Thoracic aorta (tissue), 2 donors: ENCODE results near the gene EPM2A. TPM values are rescaled to one million over a fixed set of nuclear protein-coding genes. Genes with fewer than 3 reads are reported as not detected.
A peak's percentile ranks its signal among the peaks of the same experiment; 100 is the strongest.

Source experiments
- ATAC-seq: fragments of 150-250 bp; one replicate; pipeline ENCODE4 v1.8.0; 2017; ENCODE audit warnings: low read depth; ENCODE audit not compliant: insufficient number of reproducible peaks, low FRiP score
- DNase-seq: peaks from one replicate; pipeline ENCODE4 v3.0.0-alpha.2; 2020; ENCODE audit warnings: low spot score
- H3K27ac ChIP-seq, 2 donors: fragments of 200-600 bp; sonication (generic); 1 replicate in 1 of 2; 2 replicates in 1 of 2; pipeline ENCODE4 v1.5.1; 2016; ENCODE audit warnings: mild to moderate bottlenecking in 2 of 2, moderate library complexity in 2 of 2
- H3K27me3 ChIP-seq: fragments of 200-600 bp; sonication (generic); replicated peaks from 2 replicates; pipeline ENCODE4 v1.6.0; 2016; ENCODE audit warnings: mild to moderate bottlenecking; ENCODE audit not compliant: insufficient read depth
- H3K36me3 ChIP-seq: fragments of 200-600 bp; sonication (generic); one replicate; pipeline ENCODE4 v1.5.1; 2016
- H3K4me1 ChIP-seq, 2 donors: fragments of 200-600 bp; sonication (generic); 1 replicate in 1 of 2; 2 replicates in 1 of 2; pipeline versions ENCODE4 v1.5.1 to v1.6.0; 2016; ENCODE audit warnings: low read depth in 2 of 2, mild to moderate bottlenecking in 1 of 2; ENCODE audit not compliant: control insufficient read depth in 1 of 2
- H3K4me3 ChIP-seq: fragments of 200-600 bp; sonication (generic); 2 replicates; pipeline ENCODE4 v1.5.1; 2016; ENCODE audit warnings: mild to moderate bottlenecking
- H3K9me3 ChIP-seq: fragments of 200-600 bp; sonication (generic); 2 replicates; pipeline ENCODE4 v1.5.1; 2016
- CTCF ChIP-seq: fragments of 200-600 bp; sonication (generic); IDR thresholded peaks from one replicate; pipeline ENCODE4 v1.5.1; 2019; ENCODE audit warnings: antibody characterized with exemption
- total RNA-seq, 2 donors: library from RNA; depleted of rRNA; stranded (reverse); fragments of >200 nt; gene quantifications; one replicate each; pipeline versions ENCODE4 v1.1.0 to v1.2.3, GENCODE V29; 2016

The EPM2A gene
- 10 to 100 TPM; 26.5 to 45.4 TPM for total RNA-seq

GRCh38 chr6:145735356-145736165 lies at the start of gene EPM2A:
Gene EPM2A (minus strand): TSS chr6:145735520. CDS start chr6:145735498, 22 bp downstream.
- DNase-seq = peak; percentile 38
- Histone ChIP-seq H3K9me3 (no peaks in the 10 kb centered on the region), H3K27ac (peak within 1 kb of the TSS; percentile 95 to 98), H3K27me3 (no peaks in the 10 kb centered on the region), H3K36me3 (no peaks in the 10 kb centered on the region), H3K4me1 (peaks cover 15 to 35% of the 10 kb centered on the region in 2 donors), H3K4me3 (peak within 1 kb of the TSS; percentile 82)
- peak; percentile 84 for ATAC-seq
- no peak for TF ChIP-seq CTCF

DNA sequence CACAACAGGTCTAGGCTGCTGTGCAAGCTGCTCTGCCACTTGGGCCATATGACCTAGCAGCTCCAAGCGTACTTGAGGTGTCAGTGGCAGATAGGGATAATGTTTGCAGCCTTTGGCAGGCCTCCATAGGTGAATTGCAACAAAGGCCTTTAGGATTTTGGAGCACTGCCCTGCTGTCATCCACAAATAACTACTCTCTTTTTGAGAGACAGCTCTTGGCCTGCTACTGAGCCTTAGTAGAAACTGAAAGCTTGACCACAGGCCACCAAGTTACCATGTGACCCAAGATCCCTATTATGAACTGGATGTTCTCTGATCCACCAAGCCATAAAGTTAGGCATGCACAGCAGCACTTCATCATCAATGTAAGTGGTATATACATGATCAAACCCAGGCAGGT lies 49.4 kb upstream of the EPM2A start:
- Histone ChIP-seq H3K9me3 (no peaks in the 10 kb centered on the region), H3K4me1 (no peaks in the 10 kb centered on the region), H3K4me3 (no peak overlapping the region), H3K36me3 (no peaks in the 10 kb centered on the region), H3K27ac (no peak overlapping the region), H3K27me3 (no peaks in the 10 kb centered on the region)
- TF ChIP-seq CTCF = no peak
- ATAC-seq (no peak), DNase-seq (no peak)

DNA sequence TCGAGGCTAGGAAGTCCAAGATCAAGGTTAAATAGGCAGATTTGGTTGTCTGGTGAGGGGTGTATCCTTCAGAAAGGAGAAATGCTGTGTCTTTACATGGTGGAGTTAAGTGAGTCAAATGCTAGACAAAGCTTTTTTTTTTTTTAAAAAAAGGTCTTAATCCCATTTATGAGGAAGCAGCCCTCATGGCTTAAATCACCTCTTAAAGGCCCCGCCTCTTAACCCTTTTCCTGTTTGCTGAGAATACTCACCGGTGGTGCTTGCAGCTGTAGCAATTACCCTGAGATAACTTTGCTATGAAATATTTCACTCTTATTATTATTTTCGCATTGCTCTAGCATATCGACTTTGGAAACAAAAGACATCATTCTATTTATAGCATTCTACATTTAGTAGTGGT lies 48.5 kb upstream of the EPM2A start:
- H3K36me3 ChIP-seq = no peaks in the 10 kb centered on the region
- no peak overlapping the region for H3K4me3 ChIP-seq
- no peaks in the 10 kb centered on the region for H3K27me3 ChIP-seq
- no peak for ATAC-seq
- H3K9me3 ChIP-seq = no peaks in the 10 kb centered on the region
- H3K27ac ChIP-seq = no peak overlapping the region
- TF ChIP-seq CTCF = no peak
- no peak for DNase-seq
- no peaks in the 10 kb centered on the region for H3K4me1 ChIP-seq

DNA sequence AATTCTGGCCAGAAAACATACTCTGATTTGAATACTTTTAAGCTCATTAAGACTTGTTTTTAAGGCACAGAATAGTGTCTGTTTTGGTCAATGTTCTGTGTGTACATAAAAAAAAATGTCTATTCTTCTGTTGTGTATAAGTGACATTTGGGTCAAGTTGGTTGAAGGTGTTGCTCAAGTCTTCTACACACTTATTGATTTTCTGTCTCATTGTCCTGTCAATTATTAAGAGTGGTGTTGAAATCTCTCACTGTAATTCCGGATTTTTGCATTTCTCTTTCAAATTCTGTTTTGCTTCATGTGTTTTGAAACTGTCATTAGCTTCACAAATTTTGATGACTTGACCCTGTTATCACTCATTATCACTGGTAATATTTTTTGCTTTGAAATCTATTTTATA lies 37.5 kb upstream of the EPM2A start:
- Histone ChIP-seq H3K4me3 (no peak overlapping the region), H3K9me3 (peaks cover 7% of the 10 kb centered on the region), H3K4me1 (no peaks in the 10 kb centered on the region), H3K36me3 (no peaks in the 10 kb centered on the region), H3K27me3 (no peaks in the 10 kb centered on the region), H3K27ac (no peak overlapping the region)
- TF ChIP-seq CTCF = no peak
- ATAC-seq (no peak), DNase-seq (no peak)

- H3K27ac ChIP-seq = no peak overlapping the region
These were observed 30.1 kb upstream of the EPM2A start for GRCh38 chr6:145765449-145765848.

More at GRCh38 chr6:145765449-145765848, 30.1 kb upstream of the EPM2A start:
- no peaks in the 10 kb centered on the region for H3K9me3 ChIP-seq
- TF ChIP-seq CTCF = no peak
- H3K36me3 ChIP-seq = no peaks in the 10 kb centered on the region
- ATAC-seq (no peak), DNase-seq (no peak)
- no peaks in the 10 kb centered on the region for H3K4me1 ChIP-seq
- H3K4me3 ChIP-seq = no peak overlapping the region
- no peaks in the 10 kb centered on the region for H3K27me3 ChIP-seq
